GM19193 (cell line): ENCODE results near the gene FUZ.

Experiments
- POLR2A ChIP-seq: IDR thresholded peaks from 4 replicates; pipeline ENCODE4 v1.6.1; 2011; ENCODE audit not compliant: insufficient read depth, insufficient read length; ENCODE audit errors: extremely low read depth

Gene FUZ

DNA sequence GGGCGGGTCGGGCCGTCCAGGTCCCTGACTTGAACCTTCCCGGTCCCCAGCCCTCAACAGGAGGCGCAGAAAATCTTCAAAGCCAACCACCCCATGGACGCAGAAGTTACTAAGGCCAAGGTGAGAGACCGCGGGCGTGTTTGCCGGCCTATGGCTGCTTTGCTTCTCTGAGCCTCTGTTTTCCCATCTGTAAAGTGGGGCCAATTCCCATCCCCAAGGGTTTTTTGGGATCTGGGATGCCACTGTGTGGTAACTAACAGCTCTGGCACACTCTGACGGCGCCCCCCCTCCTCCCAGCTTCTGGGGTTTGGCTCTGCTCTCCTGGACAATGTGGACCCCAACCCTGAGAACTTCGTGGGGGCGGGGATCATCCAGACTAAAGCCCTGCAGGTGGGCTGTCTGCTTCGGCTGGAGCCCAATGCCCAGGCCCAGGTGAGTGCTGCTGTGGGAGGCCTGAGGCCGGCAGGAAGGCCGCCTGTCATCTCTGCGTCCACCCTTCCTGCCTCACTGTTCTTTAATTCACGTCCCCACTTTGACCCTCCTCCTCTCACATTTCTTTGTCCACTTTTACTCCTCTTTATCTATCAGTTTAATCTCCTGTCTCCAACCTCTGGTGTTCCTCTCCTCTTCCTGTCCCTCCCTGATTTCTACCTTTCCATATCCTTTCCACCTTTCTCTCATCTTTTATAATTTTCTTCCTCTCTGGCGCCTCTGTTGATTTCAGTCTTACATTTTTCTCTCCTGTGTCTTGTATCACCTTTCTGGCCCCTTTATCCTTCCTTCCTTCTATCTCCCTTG is 7.1 kb downstream of the FUZ start:
- no peak for TF ChIP-seq POLR2A

DNA sequence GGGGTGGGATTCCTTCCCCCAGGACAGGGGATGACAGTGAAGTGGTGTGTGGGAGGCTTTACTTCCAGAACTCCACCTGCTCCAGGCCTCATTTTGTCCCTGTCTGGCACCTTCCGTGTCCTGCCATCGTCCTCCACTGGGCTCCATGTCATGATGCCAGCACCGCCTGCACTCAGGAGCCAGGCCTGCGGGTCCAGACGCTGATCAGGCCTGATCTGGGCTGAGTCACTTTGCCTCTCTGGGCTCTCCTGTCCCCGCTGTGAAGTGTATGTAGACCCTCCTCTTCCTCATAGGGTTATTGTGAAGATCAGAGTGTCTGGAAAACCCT is 9.6 kb downstream of the FUZ start:
- TF ChIP-seq POLR2A, result no peak

DNA sequence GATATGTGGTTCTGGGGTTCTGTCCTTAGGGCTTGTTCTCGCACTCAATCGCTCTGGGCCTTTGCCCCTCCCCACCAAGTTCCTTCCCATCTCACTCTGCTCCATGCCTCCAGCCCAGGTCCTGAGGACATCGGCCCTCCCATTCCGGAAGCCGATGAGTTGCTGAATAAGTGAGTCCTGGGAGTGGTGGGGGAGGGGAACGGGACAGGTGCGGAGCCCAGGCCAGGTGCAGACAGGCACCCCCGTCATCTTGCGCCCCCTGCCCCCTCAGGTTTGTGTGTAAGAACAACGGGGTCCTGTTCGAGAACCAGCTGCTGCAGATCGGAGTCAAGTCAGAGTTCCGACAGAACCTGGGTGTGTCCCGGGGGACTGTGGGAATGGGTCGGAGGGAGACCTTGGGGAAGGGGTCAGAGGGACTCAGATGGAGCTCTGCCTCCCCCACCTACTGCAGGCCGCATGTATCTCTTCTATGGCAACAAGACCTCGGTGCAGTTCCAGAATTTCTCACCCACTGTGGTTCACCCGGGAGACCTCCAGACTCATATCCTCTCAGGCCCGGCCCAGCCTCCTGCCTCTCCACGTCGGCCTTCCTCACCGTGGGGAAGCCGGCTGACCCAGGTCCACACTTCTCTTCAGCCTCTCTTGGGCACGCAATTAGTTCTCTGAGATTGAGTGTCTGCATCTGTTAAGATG is 10.1 kb downstream of the FUZ start:
- TF ChIP-seq POLR2A, result no peak

DNA sequence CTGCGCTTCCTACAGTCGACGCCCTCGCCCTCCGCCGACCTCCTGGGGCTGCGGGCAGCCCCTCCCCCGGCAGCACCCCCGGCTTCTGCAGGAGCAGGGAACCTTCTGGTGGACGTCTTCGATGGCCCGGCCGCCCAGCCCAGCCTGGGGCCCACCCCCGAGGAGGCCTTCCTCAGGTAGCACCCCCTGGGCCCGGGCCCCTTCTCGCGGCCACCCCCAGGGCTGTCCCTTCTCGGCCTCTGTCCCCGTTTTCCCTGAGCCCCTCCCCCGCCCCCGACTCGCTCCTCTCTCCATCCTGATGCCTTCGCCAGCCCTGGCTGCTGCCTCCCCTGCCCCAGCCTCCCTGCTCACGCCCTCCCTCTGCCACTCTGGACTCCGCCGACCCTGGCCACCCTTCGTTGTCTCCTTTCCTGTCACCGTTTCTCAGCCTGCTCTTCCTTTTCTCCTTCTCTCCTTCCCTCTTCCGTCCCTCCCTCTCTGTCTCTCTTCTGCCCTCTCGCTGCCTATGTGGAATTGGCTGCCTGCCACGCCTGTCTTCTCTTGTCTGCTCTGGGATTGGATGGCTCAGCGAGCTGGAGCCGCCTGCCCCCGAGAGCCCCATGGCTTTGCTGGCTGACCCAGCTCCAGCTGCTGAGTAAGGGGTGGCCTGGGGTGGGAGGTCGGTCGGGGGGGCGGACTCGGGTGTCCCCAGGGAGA is 11.0 kb downstream of the FUZ start:
- no peak for TF ChIP-seq POLR2A

DNA sequence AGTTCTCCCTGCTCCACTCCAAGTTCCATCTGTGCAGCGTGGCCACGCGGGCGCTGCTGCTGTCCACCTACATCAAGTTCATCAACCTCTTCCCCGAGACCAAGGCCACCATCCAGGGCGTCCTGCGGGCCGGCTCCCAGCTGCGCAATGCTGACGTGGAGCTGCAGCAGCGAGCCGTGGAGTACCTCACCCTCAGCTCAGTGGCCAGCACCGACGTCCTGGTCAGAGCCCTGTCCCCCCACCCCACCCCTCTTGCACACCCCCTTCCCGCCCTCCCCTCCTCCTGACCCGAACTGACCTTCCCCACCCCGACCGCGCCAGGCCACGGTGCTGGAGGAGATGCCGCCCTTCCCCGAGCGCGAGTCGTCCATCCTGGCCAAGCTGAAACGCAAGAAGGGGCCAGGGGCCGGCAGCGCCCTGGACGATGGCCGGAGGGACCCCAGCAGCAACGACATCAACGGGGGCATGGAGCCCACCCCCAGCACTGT is 11.6 kb downstream of the FUZ start:
- no peak for TF ChIP-seq POLR2A

DNA sequence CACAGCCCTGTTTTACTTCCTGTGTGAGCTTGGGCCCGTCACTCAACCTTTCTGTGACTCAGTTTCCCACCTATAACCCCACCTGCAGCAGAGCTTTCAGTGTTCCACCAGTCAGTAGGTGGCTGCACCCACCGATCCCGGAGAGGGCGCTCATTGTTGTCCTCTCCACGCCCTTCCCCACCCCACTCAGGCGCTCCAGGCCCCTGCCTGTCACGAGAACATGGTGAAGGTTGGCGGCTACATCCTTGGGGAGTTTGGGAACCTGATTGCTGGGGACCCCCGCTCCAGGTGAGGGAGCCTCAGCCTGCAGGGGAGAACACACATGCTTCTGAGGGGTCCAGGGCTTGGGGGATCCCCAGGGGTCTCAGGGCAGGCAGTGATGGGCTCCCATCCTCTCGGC is 12.3 kb downstream of the FUZ start:
- TF ChIP-seq POLR2A, result no peak

DNA sequence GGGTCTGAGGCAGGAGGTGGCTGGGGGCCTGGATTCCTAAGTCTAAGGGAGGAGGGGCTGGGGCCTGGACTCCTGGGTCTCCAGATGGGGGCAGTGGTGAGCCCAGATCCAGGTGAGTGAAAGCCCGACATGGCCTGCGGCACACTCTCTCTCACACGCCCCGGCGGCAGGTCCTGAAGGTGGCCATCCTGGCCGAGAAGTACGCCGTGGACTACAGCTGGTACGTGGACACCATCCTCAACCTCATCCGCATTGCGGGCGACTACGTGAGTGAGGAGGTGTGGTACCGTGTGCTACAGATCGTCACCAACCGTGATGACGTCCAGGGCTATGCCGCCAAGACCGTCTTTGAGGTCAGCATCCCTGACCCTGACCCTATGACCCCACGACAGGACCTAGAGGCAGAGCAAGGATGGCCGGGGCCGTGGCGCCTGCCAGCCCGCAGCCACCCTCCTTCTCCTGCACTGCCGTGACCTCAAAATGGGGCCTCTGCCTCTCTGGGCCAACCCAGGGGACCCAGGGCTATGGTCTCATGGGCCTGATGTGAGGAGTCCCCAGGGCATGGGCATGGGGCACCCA is 13.2 kb downstream of the FUZ start:
- TF ChIP-seq POLR2A, result no peak

DNA sequence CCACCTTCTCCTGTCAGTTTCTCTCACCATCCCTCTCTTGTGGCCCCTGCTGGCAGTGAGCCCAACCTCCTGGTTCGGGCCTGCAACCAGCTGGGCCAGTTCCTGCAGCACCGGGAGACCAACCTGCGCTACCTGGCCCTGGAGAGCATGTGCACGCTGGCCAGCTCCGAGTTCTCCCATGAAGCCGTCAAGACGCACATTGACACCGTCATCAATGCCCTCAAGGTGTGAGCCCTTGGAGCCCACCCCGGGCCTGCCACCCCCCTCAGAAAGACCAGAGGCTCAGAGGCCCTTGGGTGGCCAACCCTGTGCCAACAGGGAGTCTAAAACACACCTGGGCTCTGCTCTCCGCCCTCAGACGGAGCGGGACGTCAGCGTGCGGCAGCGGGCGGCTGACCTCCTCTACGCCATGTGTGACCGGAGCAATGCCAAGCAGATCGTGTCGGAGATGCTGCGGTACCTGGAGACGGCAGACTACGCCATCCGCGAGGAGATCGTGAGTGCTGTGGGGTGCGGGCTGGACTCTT is 13.8 kb downstream of the FUZ start:
- TF ChIP-seq POLR2A, result no peak

DNA sequence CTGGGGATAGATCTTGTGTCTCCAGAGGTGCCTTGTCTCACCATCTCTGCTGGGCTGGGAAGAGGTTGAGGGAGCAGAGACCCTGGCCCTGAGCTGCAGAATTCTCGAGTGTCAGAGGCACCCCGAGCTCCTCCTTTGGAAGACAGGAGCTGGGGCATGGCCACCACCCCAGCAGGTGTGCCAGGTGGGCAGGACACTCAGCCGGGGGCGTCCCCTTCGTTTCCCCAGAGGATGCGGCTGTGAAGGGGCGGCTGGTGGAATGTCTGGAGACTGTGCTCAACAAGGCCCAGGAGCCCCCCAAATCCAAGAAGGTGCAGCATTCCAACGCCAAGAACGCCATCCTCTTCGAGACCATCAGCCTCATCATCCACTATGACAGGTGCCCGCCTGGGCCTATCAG is 14.5 kb downstream of the FUZ start:
- no peak for TF ChIP-seq POLR2A

DNA sequence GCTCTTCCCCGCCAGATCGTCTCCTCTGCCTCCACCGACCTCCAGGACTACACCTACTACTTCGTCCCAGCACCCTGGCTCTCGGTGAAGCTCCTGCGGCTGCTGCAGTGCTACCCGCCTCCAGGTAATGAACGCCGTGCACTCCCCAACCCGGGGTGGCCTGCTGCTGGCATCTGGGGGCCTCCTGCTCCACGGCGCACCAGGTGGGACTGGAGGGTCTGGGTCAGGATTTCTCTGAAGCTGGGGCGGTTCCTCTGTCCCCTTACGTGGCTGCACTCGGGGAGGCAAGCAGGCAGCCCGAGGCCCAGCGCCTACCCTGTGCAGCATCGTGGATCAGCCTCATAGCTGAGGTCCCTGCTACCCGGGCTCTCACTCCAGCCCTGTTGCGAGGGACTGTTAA is 17.5 kb downstream of the FUZ start:
- no peak for TF ChIP-seq POLR2A

DNA sequence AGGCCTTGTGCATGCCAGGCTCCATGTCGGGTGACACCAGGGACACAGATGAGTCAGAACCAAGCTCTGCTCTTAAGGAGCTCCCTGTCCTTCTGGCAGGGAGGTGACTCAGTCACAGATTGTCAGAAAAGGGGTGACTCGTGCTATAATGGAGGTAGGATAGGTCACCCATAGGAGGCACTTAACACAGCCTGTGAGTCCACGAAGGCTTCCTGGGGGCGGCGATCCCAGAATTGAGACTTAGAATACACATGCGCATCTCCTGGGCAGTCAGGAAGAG is 19.6 kb downstream of the FUZ start:
- no peak for TF ChIP-seq POLR2A

DNA sequence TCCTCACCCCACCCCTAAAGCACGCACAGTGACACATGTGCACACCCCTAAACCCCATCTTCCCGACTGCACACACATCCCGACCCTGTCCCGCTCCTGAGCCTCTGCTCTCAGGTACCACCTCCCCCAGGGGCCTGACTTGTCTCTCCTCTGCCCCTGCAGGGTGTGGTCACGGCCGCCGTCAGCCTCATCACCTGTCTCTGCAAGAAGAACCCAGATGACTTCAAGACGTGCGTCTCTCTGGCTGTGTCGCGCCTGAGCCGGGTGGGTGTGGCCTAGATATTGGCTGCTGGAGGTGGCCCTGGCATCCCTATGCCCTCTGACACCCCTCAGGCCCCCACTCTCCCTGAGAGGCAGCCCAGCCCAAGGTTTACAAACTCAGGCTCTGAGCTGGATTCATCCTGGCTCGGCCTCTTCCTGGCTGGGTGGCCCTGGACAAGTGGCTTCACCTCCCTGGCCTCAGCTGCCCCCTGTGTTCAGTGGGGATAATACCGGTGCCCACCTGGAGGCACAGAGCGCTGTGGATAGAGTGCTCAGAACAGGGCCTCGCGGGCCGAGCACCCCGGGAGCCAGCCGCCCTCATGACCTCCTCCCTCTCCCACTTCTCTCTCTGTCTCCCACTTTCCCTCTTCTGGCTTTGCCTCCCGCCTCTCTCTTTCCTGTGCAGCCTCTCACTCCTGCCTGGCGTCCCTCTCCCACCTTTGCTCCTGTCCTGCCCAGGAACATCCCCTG is 20.1 kb downstream of the FUZ start:
- no peak for TF ChIP-seq POLR2A

DNA sequence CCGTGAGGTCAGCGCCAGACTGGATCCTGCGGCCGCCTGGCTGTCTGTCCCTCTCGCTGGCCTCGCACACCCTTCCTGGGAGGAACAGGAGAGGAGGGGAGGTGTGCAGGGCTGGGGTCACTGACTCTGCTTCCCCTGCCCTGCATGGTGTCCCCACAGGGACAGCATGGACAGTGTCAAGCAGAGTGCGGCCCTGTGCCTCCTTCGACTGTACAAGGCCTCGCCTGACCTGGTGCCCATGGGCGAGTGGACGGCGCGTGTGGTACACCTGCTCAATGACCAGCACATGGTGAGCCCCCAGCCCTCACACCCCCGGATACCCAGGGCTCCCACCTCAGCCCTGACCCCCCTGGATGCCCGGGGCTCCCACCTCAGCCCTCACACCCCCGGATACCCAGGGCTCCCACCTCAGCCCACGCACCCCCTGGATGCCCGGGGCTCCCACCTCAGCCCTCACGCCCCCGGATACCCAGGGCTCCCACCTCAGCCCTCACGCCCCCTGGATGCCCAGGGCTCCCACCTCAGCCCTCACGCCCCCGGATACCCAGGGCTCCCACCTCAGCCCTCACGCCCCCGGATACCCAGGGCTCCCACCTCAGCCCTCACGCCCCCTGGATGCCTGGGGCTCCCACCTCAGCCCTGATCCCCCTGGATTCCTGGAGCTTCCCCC is 21.2 kb downstream of the FUZ start:
- no peak for TF ChIP-seq POLR2A

DNA sequence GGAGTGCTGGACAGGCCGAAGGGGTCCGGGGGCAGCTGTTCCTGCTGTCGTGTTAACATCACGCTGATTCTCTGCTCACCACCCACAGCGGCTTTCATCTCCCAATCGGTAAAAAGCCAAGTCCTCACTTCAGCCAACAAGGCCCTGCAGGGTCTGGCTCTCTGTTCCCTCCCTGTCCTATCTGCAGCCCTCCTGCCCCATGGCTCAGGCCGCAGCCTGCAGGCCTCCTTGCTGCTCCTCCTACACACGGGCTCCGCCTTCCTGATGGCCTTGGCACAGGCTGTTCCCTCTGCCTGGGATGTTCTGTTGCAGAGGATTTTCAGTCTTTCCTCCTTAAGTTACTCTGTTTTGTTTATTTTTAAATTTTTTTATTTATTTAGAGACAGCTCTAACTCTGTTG is 22.2 kb downstream of the FUZ start:
- TF ChIP-seq POLR2A, result no peak
